Right renal pelvis (tissue), 4 donors: Measurements from ENCODE around the gene UCMA. TPM values are rescaled to one million over a fixed set of nuclear protein-coding genes. Genes with fewer than 3 reads are reported as not detected.
"Not testable (repeated sequence)": the region's sequence is repeated elsewhere in the genome, so short reads cannot be mapped to it uniquely, and the experiment has no call there.

ENCODE experiments used
- DNase-seq, 4 donors: peaks; one replicate each; pipeline ENCODE4 v3.0.0-alpha.2; 2013; ENCODE audit warnings: low read depth in 4 of 4, low spot score in 3 of 4, missing footprints in 1 of 4
- polyA plus RNA-seq, 4 donors: library from polyadenylated mRNA; unstranded; fragments of 120-200 nt; gene quantifications; one replicate each; pipeline ENCODE4 v1.2.1, GENCODE V29; 2013; ENCODE audit not compliant: insufficient read length in 4 of 4

Gene UCMA
- polyA plus RNA-seq, 4 donors, result not detected

- not testable (repeated sequence) for DNase-seq
These were observed 562 bp upstream of the UCMA start for GRCh38 chr10:13234736-13235135.

- DNase-seq, result no peak
These were observed 816 bp downstream of the UCMA start for GRCh38 chr10:13233358-13233757.

- no peak for DNase-seq
These were observed 2.4 kb downstream of the UCMA start for GRCh38 chr10:13231808-13232207.

GRCh38 chr10:13231190-13231589 is 3.0 kb downstream of the UCMA start:
- DNase-seq, result no peak

- no peak for DNase-seq
These were observed 7.1 kb downstream of the UCMA start for GRCh38 chr10:13227031-13227430.

GRCh38 chr10:13225601-13226000 is 8.6 kb downstream of the UCMA start:
- DNase-seq, result no peak

GRCh38 chr10:13224210-13224995 is 9.8 kb downstream of the UCMA start:
- DNase-seq, result no peak

GRCh38 chr10:13223241-13223640 is 10.9 kb downstream of the UCMA start:
- no peak for DNase-seq

- no peak for DNase-seq
These were observed 11.6 kb downstream of the UCMA start for GRCh38 chr10:13222566-13222965.

GRCh38 chr10:13222151-13222550 is 12.0 kb downstream of the UCMA start:
- DNase-seq, result no peak

- no peak for DNase-seq
These were observed 12.6 kb downstream of the UCMA start for GRCh38 chr10:13221572-13221971.

- peak in 1 of 4 donors; percentile 4 for DNase-seq
These were observed 14.2 kb downstream of the UCMA start for GRCh38 chr10:13219685-13220670.

- DNase-seq, result no peak
These were observed 15.3 kb downstream of the UCMA start for GRCh38 chr10:13218878-13219277.

GRCh38 chr10:13213163-13213562 is 21.0 kb downstream of the UCMA start:
- DNase-seq, result no peak

GRCh38 chr10:13206546-13207443 is 27.4 kb downstream of the UCMA start:
- peak; percentile 5 to 14 (median 9) for DNase-seq

- no peak for DNase-seq
These were observed 28.1 kb downstream of the UCMA start for GRCh38 chr10:13206091-13206490.

GRCh38 chr10:13201132-13201531 is 33.0 kb downstream of the UCMA start:
- no peak for DNase-seq

- no peak for DNase-seq
These were observed 39.2 kb downstream of the UCMA start for GRCh38 chr10:13195016-13195415.

- DNase-seq, result no peak
These were observed 40.5 kb downstream of the UCMA start for GRCh38 chr10:13193637-13194036.

GRCh38 chr10:13191362-13191761 is 42.8 kb downstream of the UCMA start:
- DNase-seq, result no peak
